Loucy (cell line): Measurements from ENCODE around the gene CKMT2.
A peak's percentile ranks its signal among the peaks of the same experiment; 100 is the strongest.

Source experiments
- H2AFZ ChIP-seq: fragments of 200-600 bp; sonication (generic); 2 replicates; pipeline ENCODE4 v1.6.0; 2016; ENCODE audit warnings: antibody characterized with exemption, mild to moderate bottlenecking, low read length, moderate library complexity
- H3F3A ChIP-seq: fragments of 200-600 bp; 2 replicates; pipeline ENCODE4 v1.6.0; 2016; ENCODE audit warnings: antibody characterized with exemption, low read depth, mild to moderate bottlenecking
- H3K27me3 ChIP-seq: fragments of 200-600 bp; sonication (generic); 2 replicates; pipeline ENCODE4 v1.6.1; 2014; ENCODE audit warnings: low read length, mild to moderate bottlenecking; ENCODE audit not compliant: insufficient read depth, poor library complexity, severe bottlenecking
- H3K36me3 ChIP-seq: fragments of 200-600 bp; sonication (generic); 2 replicates; pipeline ENCODE4 v1.6.1; 2016; ENCODE audit warnings: low read length; ENCODE audit not compliant: insufficient read depth
- H3K4me1 ChIP-seq: fragments of 200-600 bp; sonication (generic); 2 replicates; pipeline ENCODE4 v1.5.1; 2014; ENCODE audit warnings: low read length, mild to moderate bottlenecking; ENCODE audit not compliant: insufficient read depth, poor library complexity, severe bottlenecking
- H3K4me2 ChIP-seq: fragments of 200-600 bp; sonication (generic); 2 replicates; pipeline ENCODE4 v1.6.0; 2014; ENCODE audit warnings: antibody characterized with exemption, low read length, low read depth, mild to moderate bottlenecking; ENCODE audit not compliant: poor library complexity, severe bottlenecking
- H3K4me3 ChIP-seq: fragments of 200-600 bp; sonication (generic); 2 replicates; pipeline ENCODE4 v1.5.1; 2014; ENCODE audit warnings: low read length, mild to moderate bottlenecking, mixed read lengths; ENCODE audit not compliant: poor library complexity, severe bottlenecking
- H3K79me2 ChIP-seq: fragments of 200-600 bp; sonication (generic); 2 replicates; pipeline ENCODE4 v1.6.1; 2014; ENCODE audit warnings: low read length; ENCODE audit not compliant: insufficient read depth
- H3K9ac ChIP-seq: fragments of 200-600 bp; sonication (generic); 2 replicates; pipeline ENCODE4 v1.6.0; 2014; ENCODE audit warnings: mild to moderate bottlenecking, low read depth, low read length, moderate library complexity; ENCODE audit not compliant: poor library complexity, severe bottlenecking
- H3K9me2 ChIP-seq: fragments of 200-600 bp; sonication (generic); replicated peaks from 2 replicates; pipeline ENCODE4 v1.6.1; 2016; ENCODE audit warnings: low read depth, low read length, mixed read lengths
- H3K9me3 ChIP-seq: fragments of 200-600 bp; sonication (generic); 2 replicates; pipeline ENCODE4 v1.6.1; 2014; ENCODE audit warnings: mild to moderate bottlenecking, antibody characterized with exemption, low read length, low read depth; ENCODE audit not compliant: insufficient read depth
- H4K20me1 ChIP-seq: fragments of 200-600 bp; sonication (generic); 2 replicates; pipeline ENCODE4 v1.6.0; 2014; ENCODE audit warnings: antibody characterized with exemption, low read length, mild to moderate bottlenecking; ENCODE audit not compliant: insufficient read depth, poor library complexity, severe bottlenecking
- EZH2phosphoT487 ChIP-seq: fragments of 200-600 bp; IDR thresholded peaks from 2 replicates; pipeline ENCODE4 v1.6.1; 2018; ENCODE audit warnings: antibody characterized with exemption, mild to moderate bottlenecking, moderate library complexity, borderline replicate concordance
- TF ChIP-seq, protein P1 (sequence below): fragments of 200-600 bp; sonication (generic); conservative IDR thresholded peaks from 2 replicates; pipeline ENCODE4 v1.5.1; 2014; ENCODE audit warnings: mild to moderate bottlenecking, antibody characterized with exemption, low read length

CKMT2 gene

DNA sequence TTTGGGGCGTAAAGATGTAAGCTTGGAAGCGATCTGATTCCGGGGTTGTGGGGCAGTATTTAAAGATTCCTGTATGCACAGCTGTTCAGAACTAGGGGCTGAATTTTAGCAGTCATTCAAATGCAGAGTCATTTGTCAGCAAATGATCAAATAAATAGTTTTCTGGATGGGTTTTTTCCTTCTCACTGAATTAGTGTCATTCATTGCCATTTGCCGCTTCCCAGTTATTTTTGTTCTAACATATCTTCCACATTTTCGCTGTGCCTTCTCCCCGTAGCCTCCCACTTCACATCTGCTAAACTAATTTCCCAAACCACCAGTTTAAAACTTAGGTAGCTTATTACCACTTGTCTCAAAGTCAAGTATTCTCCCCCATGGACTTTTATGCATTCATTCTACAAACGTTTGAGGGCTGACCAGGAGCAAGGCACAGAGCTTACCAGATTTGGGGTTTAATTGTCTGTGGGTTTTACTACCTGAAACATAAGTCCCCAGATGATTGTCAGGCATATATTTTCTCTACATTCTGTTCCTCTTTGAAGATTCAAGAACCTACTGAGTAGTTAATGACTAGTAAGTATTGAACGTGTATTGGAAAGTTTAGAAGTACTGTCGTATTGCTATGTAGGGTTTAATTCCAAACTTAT, 41.3 kb upstream of the CKMT2 start:
- no peaks in the 10 kb centered on the region for H3K79me2 ChIP-seq

GRCh38 chr5:81192373-81192750, 40.8 kb upstream of the CKMT2 start:
- no peak overlapping the region for H3K9ac ChIP-seq
- no peaks in the 10 kb centered on the region for H3K79me2 ChIP-seq
- no peak overlapping the region for H2AFZ ChIP-seq
- no peaks in the 10 kb centered on the region for H3K9me3 ChIP-seq
- no peaks in the 10 kb centered on the region for H3K9me2 ChIP-seq
- TF ChIP-seq EZH2phosphoT487: no peak
- TF ChIP-seq, protein P1, sequence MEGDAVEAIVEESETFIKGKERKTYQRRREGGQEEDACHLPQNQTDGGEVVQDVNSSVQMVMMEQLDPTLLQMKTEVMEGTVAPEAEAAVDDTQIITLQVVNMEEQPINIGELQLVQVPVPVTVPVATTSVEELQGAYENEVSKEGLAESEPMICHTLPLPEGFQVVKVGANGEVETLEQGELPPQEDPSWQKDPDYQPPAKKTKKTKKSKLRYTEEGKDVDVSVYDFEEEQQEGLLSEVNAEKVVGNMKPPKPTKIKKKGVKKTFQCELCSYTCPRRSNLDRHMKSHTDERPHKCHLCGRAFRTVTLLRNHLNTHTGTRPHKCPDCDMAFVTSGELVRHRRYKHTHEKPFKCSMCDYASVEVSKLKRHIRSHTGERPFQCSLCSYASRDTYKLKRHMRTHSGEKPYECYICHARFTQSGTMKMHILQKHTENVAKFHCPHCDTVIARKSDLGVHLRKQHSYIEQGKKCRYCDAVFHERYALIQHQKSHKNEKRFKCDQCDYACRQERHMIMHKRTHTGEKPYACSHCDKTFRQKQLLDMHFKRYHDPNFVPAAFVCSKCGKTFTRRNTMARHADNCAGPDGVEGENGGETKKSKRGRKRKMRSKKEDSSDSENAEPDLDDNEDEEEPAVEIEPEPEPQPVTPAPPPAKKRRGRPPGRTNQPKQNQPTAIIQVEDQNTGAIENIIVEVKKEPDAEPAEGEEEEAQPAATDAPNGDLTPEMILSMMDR: peak; percentile 39
- no peaks in the 10 kb centered on the region for H3K27me3 ChIP-seq
- H3F3A ChIP-seq: no peaks in the 10 kb centered on the region
- no peaks in the 10 kb centered on the region for H3K4me1 ChIP-seq
- no peaks in the 10 kb centered on the region for H4K20me1 ChIP-seq
- H3K36me3 ChIP-seq: no peaks in the 10 kb centered on the region
- no peak overlapping the region for H3K4me3 ChIP-seq
- H3K4me2 ChIP-seq: no peak overlapping the region

More for the DNA sequence above, 41.3 kb upstream of the CKMT2 start:
- H3K4me2 ChIP-seq: no peak overlapping the region
- H3K4me3 ChIP-seq: no peak overlapping the region
- no peak overlapping the region for H2AFZ ChIP-seq
- no peaks in the 10 kb centered on the region for H3K9me3 ChIP-seq
- TF ChIP-seq, protein P1: no peak
- TF ChIP-seq EZH2phosphoT487: no peak
- H3K4me1 ChIP-seq: no peaks in the 10 kb centered on the region
- no peak overlapping the region for H3K9ac ChIP-seq
- H4K20me1 ChIP-seq: no peaks in the 10 kb centered on the region
- no peaks in the 10 kb centered on the region for H3F3A ChIP-seq
- H3K9me2 ChIP-seq: no peaks in the 10 kb centered on the region
- H3K27me3 ChIP-seq: no peaks in the 10 kb centered on the region
- H3K36me3 ChIP-seq: no peaks in the 10 kb centered on the region

DNA sequence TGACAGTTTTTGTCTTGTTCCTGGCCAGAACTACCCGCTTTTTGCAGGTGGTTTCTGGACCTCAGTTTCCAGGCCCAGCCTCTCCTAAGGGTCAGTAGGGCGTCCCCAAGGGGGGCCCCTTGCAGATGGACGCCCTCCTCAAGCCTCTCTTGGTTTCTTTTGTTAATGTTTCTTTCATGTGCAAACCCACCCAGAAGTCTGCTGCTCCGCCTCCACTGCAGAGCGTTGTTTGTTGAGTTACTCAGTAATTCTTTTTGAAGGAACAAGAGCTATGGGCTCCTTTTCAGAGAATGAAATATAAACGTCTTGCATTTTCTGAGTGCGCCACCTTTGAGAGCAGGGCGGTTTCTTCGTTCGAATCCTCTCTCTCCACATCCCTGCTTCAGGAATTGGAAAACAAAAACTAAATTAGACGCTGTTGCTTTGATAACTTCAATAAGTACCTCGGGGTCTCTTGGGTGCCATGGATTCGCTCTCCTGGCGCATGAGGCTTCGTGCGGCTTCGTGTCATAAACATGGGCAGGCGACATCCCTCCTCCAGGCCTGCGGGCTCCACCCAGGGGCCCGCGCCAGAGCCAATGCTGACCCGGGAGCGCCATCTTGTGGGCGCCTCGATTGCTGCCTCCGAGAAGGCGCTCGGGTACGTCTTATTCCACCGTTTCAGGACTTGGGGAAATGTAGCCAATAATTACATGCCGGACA, 38.3 kb upstream of the CKMT2 start:
- H2AFZ ChIP-seq: peak overlapping the region; percentile 48

More for the DNA sequence above, 38.3 kb upstream of the CKMT2 start:
- H3K27me3 ChIP-seq: no peaks in the 10 kb centered on the region
- no peaks in the 10 kb centered on the region for H3K79me2 ChIP-seq
- TF ChIP-seq, protein P1: peak; percentile 97
- no peak for TF ChIP-seq EZH2phosphoT487
- H4K20me1 ChIP-seq: no peaks in the 10 kb centered on the region
- no peaks in the 10 kb centered on the region for H3K9me3 ChIP-seq
- no peaks in the 10 kb centered on the region for H3K4me1 ChIP-seq
- no peaks in the 10 kb centered on the region for H3F3A ChIP-seq
- no peak overlapping the region for H3K9ac ChIP-seq
- no peak overlapping the region for H3K4me3 ChIP-seq
- H3K9me2 ChIP-seq: no peaks in the 10 kb centered on the region
- H3K4me2 ChIP-seq: peak overlapping the region; percentile 7
- H3K36me3 ChIP-seq: no peaks in the 10 kb centered on the region
